Hypothalamus (tissue), 51 donors: ENCODE measurements around the gene ROBO2.

ENCODE experiments used
- DNase-seq, 51 donors: peaks; one replicate each; lab custom pipeline; 2025; lab: John Stamatoyannopoulos, UW

Gene ROBO2

DNA sequence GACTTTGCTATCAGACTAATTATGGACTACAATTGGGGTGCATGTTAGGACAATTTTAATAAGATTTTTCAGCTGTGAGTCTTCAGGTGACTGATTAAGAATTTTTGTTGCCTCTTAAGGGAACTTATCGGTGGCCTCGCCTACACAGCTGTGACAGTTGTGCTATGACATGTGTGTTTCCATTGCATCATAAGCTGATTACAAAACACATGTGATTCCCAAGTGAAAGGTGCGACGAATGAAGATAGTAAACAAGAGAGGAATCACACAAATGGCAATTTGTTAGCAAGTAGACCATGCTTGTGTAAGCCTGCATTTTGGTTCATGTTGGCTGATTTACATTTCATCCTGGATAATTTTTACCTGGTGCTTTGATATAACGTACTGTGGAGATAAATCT lies 8.3 kb downstream of the ROBO2 start:
- no peak for DNase-seq

DNA sequence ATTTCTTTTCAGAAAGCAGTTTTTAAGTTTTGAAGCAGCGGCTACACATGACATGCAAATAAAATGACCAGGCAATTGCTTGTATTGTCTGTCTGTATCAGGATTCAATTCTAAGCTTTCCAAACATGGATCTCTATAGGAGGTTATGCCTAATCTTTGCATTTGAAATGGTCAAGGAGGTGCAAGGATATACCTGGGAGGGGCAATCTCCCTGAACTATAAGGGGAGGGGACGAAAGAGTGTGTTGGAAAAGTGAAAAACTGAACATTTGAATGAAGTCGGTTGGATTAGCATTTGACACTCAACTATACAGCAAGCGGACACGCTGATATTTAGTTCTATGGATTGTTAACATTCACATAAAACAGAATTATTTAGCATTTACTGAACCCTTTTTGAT lies 11.7 kb downstream of the ROBO2 start:
- DNase-seq = no peak

DNA sequence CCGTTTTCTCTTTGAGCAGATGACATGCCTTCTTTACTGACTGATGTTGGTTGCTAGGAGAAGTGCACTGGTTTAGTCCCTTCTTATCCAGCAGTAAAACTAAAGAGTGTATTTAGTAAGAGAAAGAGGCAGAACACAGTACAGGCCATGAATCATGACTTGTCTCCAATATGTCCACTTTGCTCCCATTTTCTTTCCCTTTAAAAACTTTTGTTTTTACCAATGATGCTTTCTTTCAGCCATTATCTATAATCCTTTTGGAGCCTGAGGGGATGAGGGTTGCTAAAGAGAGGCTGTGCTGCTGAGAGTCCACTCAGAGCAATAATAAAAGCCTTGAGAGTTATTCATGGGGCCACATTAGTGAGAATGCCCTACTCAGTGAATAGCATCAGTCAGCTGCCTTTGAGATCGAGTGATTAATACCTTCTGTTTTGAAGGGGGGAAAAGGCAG lies 12.2 kb downstream of the ROBO2 start:
- DNase-seq = no peak

DNA sequence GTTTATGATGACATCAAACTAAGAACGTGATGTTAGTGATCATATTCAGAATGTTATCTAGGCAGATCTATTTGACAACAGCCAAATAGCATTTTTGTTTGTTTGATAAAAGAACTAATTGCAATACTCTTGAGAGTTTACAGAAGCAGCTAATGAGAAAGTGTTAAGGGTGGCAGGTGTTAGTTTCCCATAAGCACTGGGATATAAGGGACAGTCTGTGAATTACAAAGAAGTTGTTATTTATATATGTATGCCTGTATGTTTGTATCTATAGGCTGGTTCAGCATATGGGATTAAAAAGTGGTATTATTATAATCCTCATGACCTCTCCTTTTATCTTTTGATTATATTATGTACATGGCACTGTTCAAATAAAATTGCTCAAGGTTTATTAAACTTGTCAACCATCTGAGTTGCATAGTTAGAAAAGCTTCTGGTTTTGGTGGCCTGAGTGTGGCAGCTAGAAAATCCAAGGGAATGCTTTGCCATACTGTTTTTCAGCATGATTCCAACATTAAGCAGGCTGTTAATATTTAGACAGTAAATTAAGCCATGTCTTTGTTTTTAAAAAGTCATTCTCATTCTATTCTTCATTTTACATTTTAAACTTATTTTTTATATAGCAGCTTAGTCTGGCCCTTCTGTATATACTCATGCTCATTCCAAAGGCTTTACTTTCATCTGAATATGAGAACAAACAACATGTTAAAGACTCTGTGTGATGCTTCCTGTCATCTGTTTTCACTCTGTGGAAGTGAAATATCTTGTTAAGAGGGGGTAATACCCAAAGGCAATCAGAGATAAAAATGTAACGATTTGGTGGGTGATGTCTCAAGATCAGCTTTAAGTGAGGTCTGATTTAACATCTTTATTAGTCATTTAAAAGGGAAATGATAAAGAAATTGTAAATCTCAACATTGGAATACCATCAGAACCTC lies 13.1 kb downstream of the ROBO2 start:
- no peak for DNase-seq

DNA sequence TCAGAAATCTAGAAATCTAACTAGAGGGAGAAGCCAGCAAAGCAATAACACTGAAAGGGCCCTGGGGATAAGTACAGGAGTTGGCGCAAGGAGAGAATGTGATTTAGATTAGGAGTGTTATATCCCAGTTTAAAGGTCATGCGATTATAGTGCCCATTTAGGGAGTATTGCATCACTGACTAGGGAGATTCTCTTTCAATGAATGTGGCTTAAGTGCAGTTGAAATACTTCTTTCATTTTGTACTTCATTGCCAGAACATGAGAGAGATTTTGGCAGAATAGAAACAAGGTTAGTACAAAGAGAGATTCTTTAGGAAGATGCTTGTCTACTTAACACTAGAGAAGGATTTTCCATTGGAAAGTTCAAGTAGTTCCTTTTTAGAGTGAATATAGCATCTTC lies 13.9 kb downstream of the ROBO2 start:
- DNase-seq = no peak

DNA sequence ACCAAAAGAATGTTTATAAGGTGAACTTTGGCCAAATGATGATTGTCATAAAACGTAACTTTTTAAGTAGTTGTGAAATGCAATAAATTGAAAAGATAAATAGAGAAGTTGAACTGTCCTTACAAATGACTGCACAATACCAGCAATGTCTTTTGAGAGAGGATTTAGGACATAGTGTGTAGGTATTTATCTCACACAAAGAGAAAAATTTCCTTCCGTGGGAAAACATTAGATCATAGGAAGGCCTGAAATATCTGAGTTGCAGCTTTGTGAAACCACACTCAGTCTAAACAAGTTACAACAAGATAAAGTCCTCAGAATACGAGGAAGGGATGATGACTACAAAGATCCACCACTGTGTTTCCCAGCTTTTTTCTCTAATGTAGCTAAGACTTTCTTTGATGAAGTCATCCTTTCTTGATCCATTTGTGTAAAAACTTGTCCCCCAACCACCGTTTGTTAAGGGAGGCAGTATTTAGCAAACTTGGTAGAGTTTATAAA lies 16.0 kb downstream of the ROBO2 start:
- no peak for DNase-seq

DNA sequence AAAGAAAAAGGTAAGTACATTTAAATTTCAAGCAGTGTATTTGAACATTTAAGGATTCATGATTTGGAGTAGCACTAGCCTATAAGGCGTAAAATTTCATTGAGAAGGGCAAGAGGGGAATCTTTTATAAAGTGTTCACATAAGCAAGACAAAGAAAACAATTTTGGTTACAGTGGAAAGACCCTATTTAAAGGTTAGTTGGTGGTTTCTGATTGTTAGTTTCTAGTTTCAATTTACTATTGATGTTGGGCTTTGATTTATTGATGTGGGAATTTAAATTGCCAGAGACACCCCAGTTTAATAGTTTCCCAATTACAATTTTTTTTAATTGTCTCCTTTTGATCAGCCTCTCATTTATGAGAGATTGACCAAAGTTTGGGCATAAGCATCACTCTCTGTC lies 19.5 kb downstream of the ROBO2 start:
- no peak for DNase-seq

DNA sequence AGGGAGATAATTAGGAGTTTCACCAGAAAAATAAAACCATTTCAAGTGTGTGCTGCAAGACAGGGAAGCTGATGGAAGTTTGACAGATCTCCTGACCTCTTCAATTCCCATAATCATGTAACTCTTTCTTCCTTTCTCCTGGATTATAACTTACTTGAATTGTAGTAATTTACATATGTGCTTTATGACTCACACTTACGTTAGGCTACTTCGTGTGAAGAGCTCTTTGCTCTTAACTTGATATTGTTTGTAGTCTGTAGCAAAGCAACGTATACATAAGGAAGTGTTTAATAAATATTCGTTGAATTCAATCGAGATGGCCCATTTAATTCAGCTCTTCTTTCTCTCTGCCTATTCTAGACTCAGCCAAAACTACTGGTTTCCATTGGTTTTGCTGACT lies 23.5 kb downstream of the ROBO2 start:
- DNase-seq = no peak

DNA sequence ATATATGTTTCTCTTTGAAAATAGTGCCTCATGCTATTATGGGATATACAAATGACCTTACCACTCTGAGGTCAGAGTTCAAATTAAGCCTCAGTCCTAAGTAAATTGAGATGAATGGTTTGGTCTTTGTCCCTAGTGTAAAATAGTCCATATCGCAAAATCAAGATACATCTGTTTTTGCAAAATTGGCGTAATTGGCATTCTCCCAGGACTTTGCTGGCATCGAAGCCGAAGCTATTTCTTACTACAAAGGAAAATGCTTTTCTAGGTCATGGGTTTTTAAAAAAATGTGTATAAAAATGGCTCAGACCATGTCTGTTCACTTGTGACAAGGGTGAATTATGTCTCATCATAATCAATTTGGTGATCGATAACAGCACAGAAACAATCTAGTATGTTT lies 25.9 kb downstream of the ROBO2 start:
- no peak for DNase-seq

DNA sequence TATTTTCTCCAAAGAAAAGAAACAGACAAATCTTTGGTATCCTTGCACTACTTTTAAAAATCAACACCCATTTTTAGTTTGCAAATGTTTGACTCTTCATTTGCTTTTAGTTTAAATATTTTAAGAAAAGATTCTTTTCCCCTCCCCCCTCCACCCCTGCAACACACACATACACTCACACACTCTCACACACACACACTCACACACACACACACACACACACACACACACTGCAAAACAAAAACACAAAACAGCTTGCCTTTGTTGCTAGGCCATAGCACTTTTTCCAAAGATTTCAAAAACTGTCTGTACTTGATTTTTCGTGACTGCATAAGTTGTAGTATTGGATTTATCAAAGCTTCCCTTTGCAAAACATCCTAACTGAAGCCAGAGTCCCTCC lies 26.9 kb downstream of the ROBO2 start:
- DNase-seq = no peak

DNA sequence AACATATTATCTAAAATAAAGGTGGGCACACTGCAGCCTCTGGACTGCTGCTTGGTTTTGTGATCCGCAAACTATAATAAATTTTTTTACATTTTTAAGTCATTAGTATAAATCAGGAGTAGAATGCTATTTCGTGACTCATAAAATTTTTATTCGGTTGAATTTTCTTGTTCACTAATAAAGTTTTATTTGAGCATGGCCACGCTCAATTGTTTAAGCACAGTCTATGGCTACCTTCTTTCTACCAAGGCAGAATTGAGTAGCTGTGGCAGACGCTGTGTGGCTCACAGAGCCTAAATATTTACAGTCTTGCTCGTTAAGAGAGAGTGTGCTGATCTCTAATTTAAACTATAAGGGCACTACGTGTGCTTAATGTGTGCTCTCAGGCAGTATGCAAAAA lies 28.9 kb downstream of the ROBO2 start:
- DNase-seq = no peak

DNA sequence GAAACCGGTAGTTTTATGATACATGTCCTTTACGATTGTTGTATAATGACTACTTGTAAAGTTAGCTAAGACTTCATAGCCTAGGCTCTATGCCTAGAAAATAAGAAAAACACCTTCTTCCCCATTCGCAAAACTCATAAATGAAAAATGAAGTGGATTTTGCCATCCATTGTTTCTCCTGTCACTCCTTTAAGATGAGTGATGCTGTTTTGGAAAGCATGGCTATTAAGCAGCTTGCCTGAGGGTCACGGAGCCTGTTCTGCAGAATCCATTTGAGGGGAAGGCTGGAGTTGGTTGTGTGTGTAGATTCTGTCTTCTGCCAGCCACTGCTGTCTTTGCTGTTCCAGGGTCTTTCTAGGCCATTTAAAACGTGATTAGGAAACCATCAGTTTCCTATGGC lies 31.5 kb downstream of the ROBO2 start:
- DNase-seq = no peak

DNA sequence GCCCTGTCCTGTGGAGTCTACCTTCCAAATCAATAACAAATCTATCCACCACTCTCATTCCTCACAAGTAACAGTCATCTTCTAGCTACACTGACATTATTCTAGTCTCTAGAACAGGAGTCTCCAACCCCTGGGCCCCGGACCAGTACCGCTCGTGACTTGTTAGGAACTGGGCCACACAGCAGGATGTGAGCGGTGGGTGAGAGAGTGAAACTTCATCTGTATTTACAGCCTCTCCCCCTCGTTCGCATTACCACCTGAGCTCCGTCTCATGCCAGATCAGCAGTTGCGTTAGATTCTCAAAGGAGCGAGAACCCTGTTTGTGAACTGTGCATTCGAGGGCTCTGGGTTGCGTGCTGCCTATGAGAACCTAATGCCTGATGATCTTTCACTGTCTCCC lies 31.9 kb downstream of the ROBO2 start:
- no peak for DNase-seq

DNA sequence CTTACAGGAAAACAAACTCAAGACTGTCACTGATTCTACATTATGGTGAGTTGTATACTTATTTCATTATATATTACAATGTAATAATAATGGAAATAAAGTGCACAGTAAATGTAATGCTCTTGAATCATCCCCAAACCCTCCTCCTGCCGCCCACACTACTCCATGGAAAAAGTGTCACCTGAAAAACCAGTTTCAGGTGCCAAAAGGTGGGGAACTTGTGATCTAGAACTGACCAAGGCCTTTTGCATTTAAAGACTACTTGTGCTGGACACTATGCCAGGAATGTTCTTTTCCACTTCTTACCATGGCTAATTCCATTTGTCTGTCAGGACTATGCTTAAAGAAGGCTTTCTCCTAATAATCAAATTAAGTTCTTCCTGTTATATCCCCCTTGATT lies 32.3 kb downstream of the ROBO2 start:
- DNase-seq = no peak

DNA sequence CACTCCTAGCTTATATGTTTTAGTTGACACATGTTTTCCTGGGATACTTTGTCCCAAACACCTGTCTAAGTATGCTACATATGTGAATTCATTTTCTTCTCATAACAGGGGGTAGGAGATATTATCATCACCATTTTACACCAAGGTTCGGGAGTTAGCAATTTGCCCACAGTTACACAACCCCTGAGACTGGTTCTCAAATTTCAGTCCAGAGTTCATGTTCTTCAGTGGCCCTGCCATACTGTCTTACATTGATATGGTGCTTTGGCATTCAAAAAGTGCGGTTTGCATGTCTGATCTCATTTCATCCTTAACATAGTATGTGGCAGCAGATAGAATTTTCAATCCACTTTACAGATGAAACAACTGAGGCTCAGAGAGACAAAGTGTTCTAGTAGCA lies 38.4 kb downstream of the ROBO2 start:
- no peak for DNase-seq

DNA sequence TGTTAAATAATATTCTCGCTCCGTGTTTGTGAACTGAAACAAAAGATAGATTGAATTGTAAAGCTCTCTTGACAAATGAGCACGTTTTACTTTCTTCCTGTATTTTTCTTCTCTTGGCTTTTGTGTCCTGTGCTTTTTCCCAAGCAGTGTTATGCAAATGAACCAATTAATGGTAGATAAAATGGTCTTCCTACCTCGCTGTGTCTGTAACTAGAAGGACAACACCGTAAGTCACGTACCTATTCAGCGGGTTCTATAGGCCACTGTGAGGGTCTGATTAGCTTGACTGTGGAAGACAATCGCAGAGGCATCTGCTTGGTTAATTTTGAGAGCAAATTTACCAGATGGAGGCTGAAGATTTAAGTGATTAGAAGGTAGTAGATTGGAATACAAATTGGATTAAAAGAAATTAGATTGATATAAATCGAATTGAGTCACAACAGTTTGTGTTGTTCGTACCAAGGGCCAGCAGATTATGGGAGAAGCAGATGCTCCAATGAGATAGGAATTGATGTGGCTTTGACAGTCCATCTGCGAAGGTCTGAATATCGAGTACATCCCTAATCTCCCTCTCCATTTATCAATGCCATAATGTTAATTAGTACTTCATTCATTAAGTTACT lies 40.2 kb downstream of the ROBO2 start:
- DNase-seq = no peak

DNA sequence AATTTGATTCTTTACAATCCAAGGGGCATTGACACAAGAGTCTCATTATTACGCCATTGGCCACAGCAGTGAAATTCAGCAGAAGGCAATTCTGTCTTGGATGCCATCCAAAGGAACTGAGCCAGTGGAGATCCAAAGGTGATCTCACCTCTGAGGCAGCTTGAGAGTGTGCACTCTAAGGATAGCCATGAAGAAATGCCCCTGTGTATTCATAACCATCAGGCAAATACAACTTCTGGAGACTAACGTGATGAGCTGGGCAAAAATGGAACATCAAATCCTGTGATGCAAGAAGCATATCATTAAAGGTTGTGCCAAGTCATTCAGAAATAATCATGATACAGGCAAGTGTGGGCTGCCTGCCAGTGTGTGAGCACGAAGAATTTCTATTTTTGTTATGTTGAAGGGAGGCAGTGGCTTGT lies 41.4 kb downstream of the ROBO2 start:
- DNase-seq = peak in 3 of 51 donors; percentile 1 to 33 (median 8)

DNA sequence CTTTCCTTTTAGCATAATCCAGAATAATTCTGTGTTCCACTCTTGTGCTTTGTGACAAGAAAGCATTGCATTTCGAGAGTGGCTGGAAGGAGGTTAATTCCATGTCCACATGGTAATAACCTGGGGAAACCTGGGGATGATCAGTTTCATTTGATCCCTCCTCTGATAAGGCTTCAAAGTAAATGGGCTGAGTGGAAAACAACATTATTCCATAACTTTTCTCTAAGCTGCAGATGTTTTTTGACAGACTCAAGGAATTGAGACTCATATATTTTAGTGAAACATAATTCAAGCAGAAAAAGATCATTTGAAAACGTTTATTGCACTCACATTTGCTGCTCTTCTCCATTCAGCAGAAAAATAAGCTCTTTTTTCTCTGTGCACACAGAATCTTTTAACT lies 44.6 kb downstream of the ROBO2 start:
- no peak for DNase-seq

DNA sequence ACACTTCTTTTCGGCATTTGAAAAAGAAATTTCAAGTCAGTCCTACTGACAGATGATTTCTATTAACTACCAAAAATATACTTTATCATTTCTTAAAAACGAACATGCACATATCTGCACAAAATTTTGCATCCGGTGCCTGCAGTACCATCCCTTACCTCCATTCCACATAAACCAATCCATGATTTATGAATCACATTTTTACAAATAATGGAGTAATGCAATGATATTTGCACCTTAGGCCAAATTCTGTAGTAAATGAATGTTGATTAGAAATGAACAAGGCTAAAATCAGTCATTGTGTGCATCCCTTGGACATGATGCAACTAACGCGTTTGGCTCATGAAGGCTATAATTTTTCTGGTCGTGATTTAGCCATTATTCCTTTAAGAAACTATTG lies 46.5 kb downstream of the ROBO2 start:
- no peak for DNase-seq

DNA sequence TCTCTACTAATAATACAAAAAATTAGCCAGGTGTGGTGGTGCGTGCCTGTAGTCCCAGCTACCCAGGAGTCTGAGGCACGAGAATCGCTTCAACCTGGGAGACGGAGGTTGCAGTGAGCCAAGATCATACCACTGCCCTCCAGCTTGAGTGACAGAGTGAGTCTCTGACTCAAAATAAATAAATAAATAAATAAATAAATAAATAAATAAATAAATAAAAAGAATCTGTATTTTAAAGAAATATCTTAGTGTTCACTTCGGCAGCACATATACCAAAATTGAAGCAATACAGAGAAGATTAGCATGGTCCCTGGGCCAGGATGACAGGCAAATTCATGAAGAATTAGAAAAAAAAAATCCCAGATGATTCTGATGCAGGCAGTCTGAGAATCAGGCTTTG lies 51.9 kb downstream of the ROBO2 start:
- DNase-seq = no peak

DNA sequence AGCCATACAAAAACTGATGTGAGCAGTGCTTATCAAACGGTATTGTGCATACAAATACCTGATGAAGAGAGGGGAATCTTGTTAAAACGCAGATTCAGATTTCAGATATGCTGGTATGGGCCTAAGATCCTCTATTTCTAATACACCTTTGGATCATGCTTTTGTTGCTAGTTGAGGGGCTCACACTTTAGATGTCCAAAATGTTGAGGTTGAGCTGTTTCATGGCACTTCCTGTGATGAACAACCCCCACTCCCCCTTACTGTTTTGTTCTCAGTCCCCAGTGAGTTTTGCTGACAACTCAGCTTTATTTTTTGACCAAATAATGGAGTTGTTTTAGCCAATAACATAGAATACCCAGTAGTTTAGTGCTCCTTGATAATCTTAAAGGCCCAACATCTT lies 53.2 kb downstream of the ROBO2 start:
- DNase-seq = no peak

DNA sequence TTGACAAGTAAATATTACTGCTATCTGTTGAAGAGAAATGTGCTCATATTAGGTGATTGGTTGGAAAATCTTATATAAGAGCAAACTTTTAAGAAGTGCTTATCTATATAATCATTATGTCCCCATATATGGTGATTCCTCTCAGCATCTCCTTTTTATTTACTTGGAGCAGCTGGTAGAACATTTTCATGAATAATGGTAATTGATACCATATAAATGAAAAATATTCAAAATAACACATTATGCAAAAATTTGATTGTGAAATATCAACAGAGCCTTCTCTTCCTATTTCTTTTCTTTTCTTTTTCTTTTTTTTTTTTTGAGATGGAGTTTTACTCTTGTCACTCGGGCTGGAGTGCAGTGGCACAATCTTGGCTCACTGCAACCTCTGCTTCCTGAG lies 56.2 kb downstream of the ROBO2 start:
- DNase-seq = no peak
